NCI-H748 treated with DMSO at 0.1 percent for 48 hours (cell line): ENCODE measurements around the gene KCND3.

Source experiments
- DNase-seq: peaks from one replicate; lab custom pipeline; 2025; lab: John Stamatoyannopoulos, UW

The KCND3 gene

DNA sequence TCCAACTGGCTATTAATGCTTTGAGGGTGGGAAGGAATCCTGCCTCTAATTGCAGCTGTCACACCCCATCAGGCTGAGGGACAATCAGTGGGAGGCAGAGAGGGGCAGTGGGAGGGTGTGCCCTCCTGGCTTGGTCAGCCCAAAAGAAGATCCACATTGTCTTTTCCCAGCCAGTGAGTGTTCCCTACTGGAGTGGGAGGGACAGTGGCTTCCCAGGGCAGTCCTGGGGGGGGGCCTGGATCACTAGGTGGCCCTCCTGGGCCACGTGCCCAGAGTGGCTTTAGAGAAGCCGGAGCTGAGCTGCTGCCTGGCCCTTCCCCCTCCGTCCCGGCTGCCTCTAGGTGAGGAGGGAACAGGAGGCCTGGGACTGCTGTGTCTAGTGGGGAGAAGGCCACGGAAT, 264.3 kb downstream of the KCND3 start:
- no peak for DNase-seq

GRCh38 chr1:111723871-111724270, 265.6 kb downstream of the KCND3 start:
- no peak for DNase-seq

DNA sequence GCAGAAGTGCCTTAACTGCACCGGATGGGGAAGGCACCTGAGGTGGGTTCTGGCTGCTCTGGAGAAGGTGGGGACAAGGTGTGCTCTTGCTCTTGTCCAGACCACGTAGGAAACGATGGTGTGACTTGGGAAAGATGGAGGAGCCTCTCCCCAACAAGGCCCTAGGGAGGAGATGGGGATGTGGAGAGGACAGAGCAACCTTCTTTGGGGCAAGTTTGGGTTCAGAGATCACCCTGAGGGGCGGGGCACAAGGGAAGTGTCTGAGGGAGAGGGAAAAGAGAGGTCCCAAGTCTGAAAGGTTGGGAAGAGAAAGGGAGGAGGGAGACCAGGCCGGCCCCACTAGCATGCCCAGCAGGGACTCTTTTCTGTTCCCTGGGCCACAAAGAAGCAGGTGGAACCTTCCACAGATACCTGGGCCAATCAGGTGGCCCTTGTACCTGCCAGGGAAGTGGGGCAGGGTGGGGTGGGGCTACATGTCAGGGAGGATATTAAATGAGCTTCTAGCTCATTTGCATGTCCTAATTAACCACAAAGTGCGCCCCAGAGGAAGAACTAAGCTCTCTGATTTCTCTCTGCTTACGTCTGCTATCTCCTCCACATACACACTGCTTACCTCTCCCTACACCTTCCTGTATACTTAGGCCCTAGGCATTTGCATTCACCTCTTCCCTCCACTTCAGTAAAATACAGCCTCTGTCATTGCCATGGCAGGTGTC, 266.2 kb downstream of the KCND3 start:
- no peak for DNase-seq

- no peak for DNase-seq
Observed at GRCh38 chr1:111720977-111721786, 268.3 kb downstream of the KCND3 start.
